ENCODE results near the gene MFSD2A. TPM values are rescaled to one million over a fixed set of nuclear protein-coding genes. Genes with fewer than 3 reads are reported as not detected.
A peak's percentile ranks its signal among the peaks of the same experiment; 100 is the strongest.

Gene MFSD2A
- total and polyA plus RNA-seq, 10 of the 15 experiments (the other 5 are each of a cell fraction or from before 2014, with no cell fraction given) = 0.84 to 30.1 (median 15.2) TPM

- TF ChIP-seq, protein P1, sequence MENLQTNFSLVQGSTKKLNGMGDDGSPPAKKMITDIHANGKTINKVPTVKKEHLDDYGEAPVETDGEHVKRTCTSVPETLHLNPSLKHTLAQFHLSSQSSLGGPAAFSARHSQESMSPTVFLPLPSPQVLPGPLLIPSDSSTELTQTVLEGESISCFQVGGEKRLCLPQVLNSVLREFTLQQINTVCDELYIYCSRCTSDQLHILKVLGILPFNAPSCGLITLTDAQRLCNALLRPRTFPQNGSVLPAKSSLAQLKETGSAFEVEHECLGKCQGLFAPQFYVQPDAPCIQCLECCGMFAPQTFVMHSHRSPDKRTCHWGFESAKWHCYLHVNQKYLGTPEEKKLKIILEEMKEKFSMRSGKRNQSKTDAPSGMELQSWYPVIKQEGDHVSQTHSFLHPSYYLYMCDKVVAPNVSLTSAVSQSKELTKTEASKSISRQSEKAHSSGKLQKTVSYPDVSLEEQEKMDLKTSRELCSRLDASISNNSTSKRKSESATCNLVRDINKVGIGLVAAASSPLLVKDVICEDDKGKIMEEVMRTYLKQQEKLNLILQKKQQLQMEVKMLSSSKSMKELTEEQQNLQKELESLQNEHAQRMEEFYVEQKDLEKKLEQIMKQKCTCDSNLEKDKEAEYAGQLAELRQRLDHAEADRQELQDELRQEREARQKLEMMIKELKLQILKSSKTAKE (IDR thresholded peaks at IDR 0.05; ENCODE audit: low read depth, poor library complexity, severe bottlenecking) = no peak
- TF ChIP-seq RCOR1 (conservative IDR thresholded peaks at IDR 0.05; ENCODE audit: low read depth, low read length) (no peak), ASH2L (IDR thresholded peaks at IDR 0.05; ENCODE audit: borderline replicate concordance, low read depth) (no peak), PAX5 (IDR thresholded peaks at IDR 0.05; ENCODE audit: borderline replicate concordance, low read depth, low read length) (no peak), EP300 (IDR thresholded peaks at IDR 0.05; ENCODE audit: borderline replicate concordance in 1 of 2, control insufficient read depth in 1 of 2, low read depth in 2 of 2, low read length in 2 of 2) (no peak), RAD51 (IDR thresholded peaks at IDR 0.05) (no peak), NFXL1 (IDR thresholded peaks at IDR 0.05; ENCODE audit: borderline replicate concordance) (no peak), IRF4 (IDR thresholded peaks at IDR 0.05; ENCODE audit: low read depth, low read length) (no peak), SRF (IDR thresholded peaks at IDR 0.05; ENCODE audit: low read depth in 2 of 2, low read length in 2 of 2) (0 out of 4 replicates have a peak, but pooled peaks of 1 of the 2 experiments have one; percentile 0), JUNB (IDR thresholded peaks at IDR 0.05) (no peak), CHD1 (IDR thresholded peaks at IDR 0.05; ENCODE audit: low read depth, low read length) (no peak), KAT2A (conservative IDR thresholded peaks at IDR 0.05; ENCODE audit: control insufficient read depth, low read depth, low read length) (no peak), ATF7 (IDR thresholded peaks at IDR 0.05; ENCODE audit: low read depth) (no peak), PML (IDR thresholded peaks at IDR 0.05; ENCODE audit: low read length) (no peak), HDGF (IDR thresholded peaks at IDR 0.05) (no peak; the same call in 1 of the 2 replicates), IKZF1 (conservative IDR thresholded peaks at IDR 0.05) (no peak; the same call in 1 of the 2 replicates), HDAC2 (IDR thresholded peaks at IDR 0.05) (no peak), MYC (IDR thresholded peaks at IDR 0.05; ENCODE audit: insufficient read depth, insufficient read length, insufficient replicate concordance, low read length, severe bottlenecking) (peak; percentile 59), STAT1 (conservative IDR thresholded peaks at IDR 0.05) (no peak), NFYA (IDR thresholded peaks at IDR 0.05; ENCODE audit: borderline replicate concordance, low read depth, low read length) (no peak), IRF5 (IDR thresholded peaks at IDR 0.05; ENCODE audit: borderline replicate concordance) (no peak), CUX1 (IDR thresholded peaks at IDR 0.05; ENCODE audit: insufficient replicate concordance, low read depth, low read length) (no peak)
Measured at GRCh38 chr1:39954870-39955546, at the start of gene MFSD2A (continued).

Data from GM12878 (cell line).